A673 (cell line): Measurements from ENCODE around the gene SPRED2. TPM values are rescaled to one million over a fixed set of nuclear protein-coding genes. Genes with fewer than 3 reads are reported as not detected.

Source experiments
- BruUV-seq: library from RNA; stranded (reverse); fragments of 400-500 nt; replicated peaks from 2 replicates; lab custom pipeline; 2021; lab: Mats Ljungman, UMichigan
- CTCF ChIA-PET: fragments of 300-600 bp; sonication (Branson Sonifier 250); formaldehyde crosslinking; loops from one replicate; lab custom pipeline; 2022; ENCODE audit warnings: antibody characterized with exemption; lab: Charles Lee
- POLR2A ChIA-PET: fragments of 300-600 bp; sonication (Branson Sonifier 250); formaldehyde crosslinking; loops from one replicate; lab custom pipeline; 2022; ENCODE audit warnings: antibody characterized with exemption; ENCODE audit not compliant: low non-redundant PET; lab: Charles Lee
- DNase-seq: peaks from one replicate; pipeline ENCODE4 v3.0.0-alpha.2; 2015; ENCODE audit warnings: low spot score
- H3K27ac ChIP-seq: fragments of 200-600 bp; sonication (generic); 2 replicates; pipeline ENCODE4 v1.5.1; 2016; ENCODE audit warnings: mixed run types, low read depth, mild to moderate bottlenecking, mixed read lengths, antibody characterized with exemption, low read length; ENCODE audit not compliant: poor library complexity, severe bottlenecking
- H3K27me3 ChIP-seq: fragments of 200-600 bp; sonication (generic); replicated peaks from 2 replicates; pipeline ENCODE4 v1.6.1; 2017; ENCODE audit warnings: mixed run types, low read depth, mild to moderate bottlenecking, mixed read lengths, antibody characterized with exemption, low read length; ENCODE audit not compliant: insufficient read depth, poor library complexity
- H3K36me3 ChIP-seq: fragments of 200-600 bp; sonication (generic); 2 replicates; pipeline ENCODE4 v1.6.1; 2016; ENCODE audit warnings: mixed run types, mild to moderate bottlenecking, mixed read lengths, antibody characterized with exemption, low read length; ENCODE audit not compliant: insufficient read depth, poor library complexity, severe bottlenecking
- H3K4me1 ChIP-seq: fragments of 200-600 bp; sonication (generic); 2 replicates; pipeline ENCODE4 v1.6.1; 2017; ENCODE audit warnings: mixed run types, mild to moderate bottlenecking, mixed read lengths, antibody characterized with exemption, low read length; ENCODE audit not compliant: insufficient read depth, poor library complexity, severe bottlenecking
- H3K4me3 ChIP-seq: fragments of 200-600 bp; sonication (generic); 2 replicates; pipeline ENCODE4 v1.5.1; 2016; ENCODE audit warnings: low read depth, mixed run types, mild to moderate bottlenecking, mixed read lengths, low read length; ENCODE audit not compliant: poor library complexity, severe bottlenecking
- H3K9me3 ChIP-seq: fragments of 200-600 bp; sonication (generic); 2 replicates; pipeline ENCODE4 v1.6.1; 2016; ENCODE audit warnings: mixed run types, low read depth, mild to moderate bottlenecking, mixed read lengths, antibody characterized with exemption, low read length; ENCODE audit not compliant: poor library complexity, severe bottlenecking
- CTCF ChIP-seq: fragments of 300-800, 200-600 bp; sonication (generic); conservative IDR thresholded peaks from 2 replicates; pipeline ENCODE4 v1.5.1; 2017; ENCODE audit warnings: low read depth, mild to moderate bottlenecking, antibody characterized with exemption, low read length, moderate library complexity, mixed read lengths
- EZH2 ChIP-seq: fragments of 200-600 bp; sonication (generic); IDR thresholded peaks from 2 replicates; pipeline ENCODE4 v1.6.1; 2017; ENCODE audit warnings: borderline replicate concordance, low read depth, mild to moderate bottlenecking, mixed read lengths, antibody characterized with exemption, low read length; ENCODE audit not compliant: poor library complexity, severe bottlenecking
- intact Hi-C: fragments of 100-400 bp; cut with micrococcal nuclease; formaldehyde crosslinking; loops from one replicate; pipeline ENCODE4 v1.10.0; 2022; ENCODE audit not compliant: unreplicated experiment
- total RNA-seq: library from RNA; stranded (reverse); gene quantifications from 2 replicates; pipeline ENCODE4 v1.2.3, GENCODE V29; 2021

SPRED2 gene
- total RNA-seq, 1 experiment from 2014 or later: 79.4 TPM

- Histone ChIP-seq H3K4me1 (no peaks in the 10 kb centered on the region), H3K36me3 (no peaks in the 10 kb centered on the region), H3K4me3 (no peak overlapping the region), H3K27ac (no peak overlapping the region), H3K27me3 (no peaks in the 10 kb centered on the region), H3K9me3 (peaks cover 9% of the 10 kb centered on the region)
- ChIA-PET POLR2A (no interaction called here), CTCF (no interaction called here)
- DNase-seq: no peak
- intact Hi-C loops: no loop called here
- no TSS peak for BruUV-seq
- TF ChIP-seq CTCF: no peak
These were observed 46.2 kb upstream of the SPRED2 start for GRCh38 chr2:65478498-65479135.

GRCh38 chr2:65477590-65477989, 45.2 kb upstream of the SPRED2 start:
- no peak for TF ChIP-seq CTCF
- no peak for TF ChIP-seq EZH2
- H3K4me1 ChIP-seq: no peaks in the 10 kb centered on the region
- POLR2A ChIA-PET: no interaction called here
- no TSS peak for BruUV-seq
- intact Hi-C loops: no loop called here
- no peaks in the 10 kb centered on the region for H3K27me3 ChIP-seq
- peaks cover 9% of the 10 kb centered on the region for H3K9me3 ChIP-seq
- no peak overlapping the region for H3K27ac ChIP-seq
- CTCF ChIA-PET: no interaction called here
- H3K36me3 ChIP-seq: no peaks in the 10 kb centered on the region
- H3K4me3 ChIP-seq: no peak overlapping the region
- DNase-seq: no peak

GRCh38 chr2:65476778-65477177, 44.4 kb upstream of the SPRED2 start:
- CTCF ChIA-PET: no interaction called here
- no peaks in the 10 kb centered on the region for H3K27me3 ChIP-seq
- H3K27ac ChIP-seq: no peak overlapping the region
- peaks cover 9% of the 10 kb centered on the region for H3K9me3 ChIP-seq
- TF ChIP-seq EZH2 (no peak), CTCF (no peak)
- BruUV-seq: no TSS peak
- no peaks in the 10 kb centered on the region for H3K36me3 ChIP-seq
- intact Hi-C loops: no loop called here
- DNase-seq: no peak
- POLR2A ChIA-PET: no interaction called here
- H3K4me3 ChIP-seq: no peak overlapping the region
- no peaks in the 10 kb centered on the region for H3K4me1 ChIP-seq
